HCT116 (cell line): ENCODE data around the gene ITGBL1. TPM values are rescaled to one million over a fixed set of nuclear protein-coding genes. Genes with fewer than 3 reads are reported as not detected.

ENCODE experiments used
- ATAC-seq: fragments of 200-7000 bp; cut with Tn5 transposase; 2 replicates; pipeline ENCODE4 v1.9.1; 2020; ENCODE audit warnings: mild to moderate bottlenecking, moderate library complexity
- BruUV-seq: library from RNA; stranded (reverse); fragments of 400-500 nt; replicated peaks from 2 replicates; lab custom pipeline; 2021; lab: Mats Ljungman, UMichigan
- CTCF ChIA-PET: fragments of 300-600 bp; sonication (Branson Sonifier 250); formaldehyde crosslinking; loops from one replicate; lab custom pipeline; 2021; ENCODE audit warnings: antibody characterized with exemption; lab: Charles Lee
- POLR2A ChIA-PET: fragments of 300-600, 350-600 bp; sonication (Branson Sonifier 250); formaldehyde crosslinking; loops from one replicate; lab custom pipeline; 2021; ENCODE audit warnings: antibody characterized with exemption; lab: Charles Lee
- RAD21 ChIA-PET, 2 experiments: fragments of 300-600 bp; sonication (Branson Sonifier 250); formaldehyde crosslinking; loops; one replicate each; lab custom pipeline; 2023; ENCODE audit warnings: low total read pairs in 2 of 2; ENCODE audit not compliant: uncharacterized antibody in 2 of 2, unreplicated experiment in 2 of 2, low non-redundant PET in 1 of 2; lab: Charles Lee
- DNase-seq: peaks from one replicate; pipeline ENCODE4 v3.0.0-alpha.2; 2010; ENCODE audit warnings: low read depth, low spot score
- H2AFZ ChIP-seq: fragments of 200-600 bp; shearing (Covaris generic), sonication (generic); 2 replicates; pipeline ENCODE4 v1.6.1; 2017; ENCODE audit warnings: low read depth, mixed run types, mixed read lengths, antibody characterized with exemption, low read length; ENCODE audit not compliant: poor library complexity, severe bottlenecking
- H3K27ac ChIP-seq: 2 replicates; pipeline ENCODE4 v1.5.1; 2012; ENCODE audit warnings: low read depth, low read length
- H3K27me3 ChIP-seq: fragments of 200-600 bp; sonication (generic); 2 replicates; pipeline ENCODE4 v1.6.1; 2016; ENCODE audit warnings: mixed run types, low read length, mixed read lengths; ENCODE audit not compliant: insufficient read depth
- H3K36me3 ChIP-seq, 2 experiments: fragments of 200-500 bp in 1 of 2; fragments of 200-600 bp in 1 of 2; sonication (Bioruptor generic) in 1 of 2; sonication (generic) in 1 of 2; 2 replicates each; pipeline versions ENCODE4 v1.5.1 to v1.6.1; 2014 to 2016; ENCODE audit warnings: low read length in 2 of 2, inconsistent platforms in 1 of 2, mixed read lengths in 1 of 2, mixed run types in 1 of 2; ENCODE audit not compliant: insufficient read depth in 2 of 2, control insufficient read depth in 1 of 2
- H3K4me1 ChIP-seq, 2 experiments: fragments of 200-600 bp in 1 of 2; sonication (generic) in 1 of 2; 2 replicates each; pipeline versions ENCODE4 v1.5.1 to v1.6.1; 2012 to 2017; ENCODE audit warnings: low read length in 2 of 2, inconsistent platforms in 1 of 2, mild to moderate bottlenecking in 1 of 2, mixed read lengths in 1 of 2, mixed run types in 1 of 2, moderate library complexity in 1 of 2; ENCODE audit not compliant: insufficient read depth in 2 of 2, control insufficient read depth in 1 of 2
- H3K4me2 ChIP-seq: fragments of 200-600 bp; sonication (generic); 2 replicates; pipeline ENCODE4 v1.6.1; 2017; ENCODE audit warnings: mixed run types, low read length, mixed read lengths
- H3K4me3 ChIP-seq, 2 experiments: fragments of 200-600 bp in 1 of 2; sonication (generic) in 1 of 2; replicated peaks in 1 of 2; 2 replicates each; pipeline ENCODE4 v1.5.1; 2011 to 2016; ENCODE audit warnings: low read length in 2 of 2, control low read depth in 1 of 2, low read depth in 1 of 2, mild to moderate bottlenecking in 1 of 2, mixed read lengths in 1 of 2, mixed run types in 1 of 2
- H3K79me2 ChIP-seq: fragments of 200-600 bp; sonication (generic); 2 replicates; pipeline ENCODE4 v1.6.1; 2017; ENCODE audit warnings: mild to moderate bottlenecking, mixed run types, low read length, moderate library complexity, mixed read lengths; ENCODE audit not compliant: insufficient read depth
- H3K9ac ChIP-seq: fragments of 200-600 bp; sonication (generic); 2 replicates; pipeline ENCODE4 v1.6.1; 2016; ENCODE audit warnings: low read length, mixed read lengths
- H3K9me2 ChIP-seq: fragments of 200-600 bp; sonication (generic), shearing (Covaris generic); 2 replicates; pipeline ENCODE4 v1.6.1; 2017; ENCODE audit warnings: mixed run types, mild to moderate bottlenecking, moderate library complexity; ENCODE audit not compliant: insufficient read depth
- H3K9me3 ChIP-seq, 2 experiments: fragments of 200-500 bp in 1 of 2; fragments of 200-600 bp in 1 of 2; sonication (Bioruptor generic) in 1 of 2; sonication (generic) in 1 of 2; 2 replicates each; pipeline ENCODE4 v1.6.1; 2014 to 2017; ENCODE audit warnings: low read length in 2 of 2, mixed read lengths in 2 of 2, inconsistent platforms in 1 of 2, low read depth in 1 of 2, mild to moderate bottlenecking in 1 of 2, mixed run types in 1 of 2, moderate library complexity in 1 of 2; ENCODE audit not compliant: control insufficient read depth in 1 of 2, insufficient read depth in 1 of 2
- H4K20me1 ChIP-seq: fragments of 200-600 bp; sonication (generic), shearing (Covaris generic); 2 replicates; pipeline ENCODE4 v1.6.1; 2017; ENCODE audit warnings: mixed run types, mild to moderate bottlenecking, moderate library complexity; ENCODE audit not compliant: insufficient read depth
- ATF3 ChIP-seq: IDR thresholded peaks from 2 replicates; pipeline ENCODE4 v1.6.1; 2012
- CBX3 ChIP-seq: IDR thresholded peaks from 2 replicates; pipeline ENCODE4 v1.6.1; 2012; ENCODE audit warnings: low read depth
- CEBPB ChIP-seq: IDR thresholded peaks from 2 replicates; pipeline ENCODE4 v1.6.1; 2012; ENCODE audit warnings: low read depth
- CTCF ChIP-seq, 3 experiments: fragments of 200-600 bp in 1 of 3; sonication (generic) in 1 of 3; IDR thresholded peaks in 2 of 3; conservative IDR thresholded peaks in 1 of 3; 2 replicates each; pipeline ENCODE4 v1.5.1; 2012 to 2017; ENCODE audit warnings: low read depth in 2 of 3, low read length in 2 of 3, antibody characterized with exemption in 1 of 3, borderline replicate concordance in 1 of 3, control low read depth in 1 of 3, mild to moderate bottlenecking in 1 of 3, mixed read lengths in 1 of 3, mixed run types in 1 of 3, moderate library complexity in 1 of 3; ENCODE audit not compliant: insufficient read depth in 1 of 3
- EGR1 ChIP-seq: IDR thresholded peaks from 2 replicates; pipeline ENCODE4 v1.6.1; 2012; ENCODE audit warnings: low read depth
- ELF1 ChIP-seq: IDR thresholded peaks from 2 replicates; pipeline ENCODE4 v1.6.1; 2012; ENCODE audit warnings: low read depth, borderline replicate concordance
- EZH2phosphoT487 ChIP-seq: fragments of 200-600 bp; IDR thresholded peaks from 2 replicates; pipeline ENCODE4 v1.6.1; 2018; ENCODE audit warnings: antibody characterized with exemption, borderline replicate concordance
- FOSL1 ChIP-seq: IDR thresholded peaks from 2 replicates; pipeline ENCODE4 v1.6.1; 2012; ENCODE audit warnings: low read depth
- JUND ChIP-seq: IDR thresholded peaks from 2 replicates; pipeline ENCODE4 v1.6.1; 2012
- MAX ChIP-seq: IDR thresholded peaks from 2 replicates; pipeline ENCODE4 v1.6.1; 2012
- RAD21 ChIP-seq: IDR thresholded peaks from 2 replicates; pipeline ENCODE4 v1.6.1; 2012; ENCODE audit warnings: low read depth, mild to moderate bottlenecking
- REST ChIP-seq: IDR thresholded peaks from 2 replicates; pipeline ENCODE4 v1.6.1; 2012; ENCODE audit warnings: low read depth
- SIN3A ChIP-seq: IDR thresholded peaks from 2 replicates; pipeline ENCODE4 v1.6.1; 2012; ENCODE audit warnings: low read depth
- ZFX ChIP-seq: fragments of 450-650 bp; IDR thresholded peaks from 2 replicates; pipeline ENCODE4 v1.6.1; 2017
- ZNF274 ChIP-seq: fragments of 200-500 bp; sonication (Bioruptor generic); IDR thresholded peaks from 2 replicates; pipeline ENCODE4 v1.6.1; 2014; ENCODE audit warnings: mild to moderate bottlenecking, low read depth, low read length, inconsistent platforms
- intact Hi-C: fragments of 100-400 bp; cut with micrococcal nuclease; formaldehyde crosslinking; loops from 2 replicates; pipeline ENCODE4 v1.10.0; 2022
- total RNA-seq: library from RNA; stranded (reverse); gene quantifications from one replicate; pipeline ENCODE4 v1.2.1, GENCODE V29; 2021; ENCODE audit not compliant: unreplicated experiment

ITGBL1 gene
- total RNA-seq, 1 experiment from 2014 or later: 0.66 TPM

GRCh38 chr13:101703081-101703480 lies 250.6 kb downstream of the ITGBL1 start:
- no peak overlapping the region for H3K9ac ChIP-seq
- H3K4me3 ChIP-seq: no peak overlapping the region
- no TSS peak for BruUV-seq
- no peak for DNase-seq
- RAD21 ChIA-PET: no interaction called here
- no peaks in the 10 kb centered on the region for H3K9me2 ChIP-seq
- H3K4me1 ChIP-seq: no peaks in the 10 kb centered on the region
- no peaks in the 10 kb centered on the region for H4K20me1 ChIP-seq
- TF ChIP-seq FOSL1 (no peak), MAX (no peak), SIN3A (no peak), EZH2phosphoT487 (no peak), RAD21 (no peak), ELF1 (no peak), ATF3 (no peak), CTCF (IDR thresholded peaks at IDR 0.05 in 2 of 3, conservative IDR thresholded peaks at IDR 0.05 in 1 of 3; ENCODE audit: borderline replicate concordance in 1 of 3, insufficient read depth in 1 of 3, low read depth in 2 of 3, low read length in 2 of 3) (no peak), EGR1 (no peak), ZFX (no peak), REST (no peak), CEBPB (no peak), CBX3 (no peak), ZNF274 (no peak), JUND (no peak)
- TF ChIP-seq, all 23 proteins: peak for 0
- ChIA-PET POLR2A (no interaction called here), CTCF (no interaction called here)
- Histone ChIP-seq H3K27me3 (no peaks in the 10 kb centered on the region), H3K36me3 (no peaks in the 10 kb centered on the region), H3K79me2 (no peaks in the 10 kb centered on the region), H2AFZ (no peak overlapping the region), H3K9me3 (peaks cover 0 to 6% of the 10 kb centered on the region in 2 experiments; a peak in 1 of 4 replicates), H3K4me2 (no peak overlapping the region), H3K27ac (no peak overlapping the region)
- intact Hi-C loops: no loop called here
- ATAC-seq: no peak
